Liver (tissue), 3 donors: ENCODE data around the gene CFAP61.

Experiments used
- EGR1 ChIP-seq, 2 donors: IDR thresholded peaks; 2 replicates each; pipeline ENCODE4 v1.6.1; 2016 to 2018; ENCODE audit warnings: antibody characterized with exemption in 2 of 2, low read depth in 2 of 2
- FOXA1 ChIP-seq: IDR thresholded peaks from 2 replicates; pipeline ENCODE4 v1.6.1; 2016; ENCODE audit warnings: antibody characterized with exemption
- GABPA ChIP-seq, 2 donors: IDR thresholded peaks in 1 of 2; conservative IDR thresholded peaks in 1 of 2; 2 replicates each; pipeline ENCODE4 v1.6.1; 2016; ENCODE audit warnings: antibody characterized with exemption in 2 of 2, mild to moderate bottlenecking in 1 of 2, moderate library complexity in 1 of 2
- HNF4G ChIP-seq: IDR thresholded peaks from 2 replicates; pipeline ENCODE4 v1.6.1; 2016; ENCODE audit warnings: antibody characterized with exemption
- NR2F2 ChIP-seq: IDR thresholded peaks from 2 replicates; pipeline ENCODE4 v1.6.1; 2016; ENCODE audit warnings: antibody characterized with exemption
- RAD21 ChIP-seq, 2 donors: IDR thresholded peaks; 2 replicates each; pipeline ENCODE4 v1.6.1; 2016; ENCODE audit warnings: antibody characterized with exemption in 2 of 2, mild to moderate bottlenecking in 2 of 2
- RXRA ChIP-seq, 2 donors: IDR thresholded peaks; 2 replicates each; pipeline ENCODE4 v1.6.1; 2017 to 2018; ENCODE audit warnings: antibody characterized with exemption in 2 of 2, mild to moderate bottlenecking in 1 of 2
- SP1 ChIP-seq: IDR thresholded peaks from 2 replicates; pipeline ENCODE4 v1.6.1; 2018; ENCODE audit warnings: antibody characterized with exemption, mild to moderate bottlenecking
- TAF1 ChIP-seq: conservative IDR thresholded peaks from 2 replicates; pipeline ENCODE4 v1.6.1; 2016; ENCODE audit warnings: antibody characterized with exemption, mild to moderate bottlenecking
- YY1 ChIP-seq: IDR thresholded peaks from 2 replicates; pipeline ENCODE4 v1.6.1; 2016; ENCODE audit warnings: antibody characterized with exemption, mild to moderate bottlenecking
- TF ChIP-seq, protein P1 (sequence below): fragments of 150-350 bp; IDR thresholded peaks from 2 replicates; pipeline ENCODE4 v1.5.1; 2017; ENCODE audit warnings: improper control_type of control experiment, low read depth, low read length; ENCODE audit not compliant: missing input control
- TF ChIP-seq, protein P2 (sequence below): IDR thresholded peaks from 2 replicates; pipeline ENCODE4 v1.6.1; 2016; ENCODE audit warnings: antibody characterized with exemption, mild to moderate bottlenecking
- TF ChIP-seq, protein P3 (sequence below): IDR thresholded peaks from 2 replicates; pipeline ENCODE4 v1.6.1; 2016; ENCODE audit warnings: antibody characterized with exemption
- TF ChIP-seq, protein P4 (sequence below): IDR thresholded peaks from 2 replicates; pipeline ENCODE4 v1.6.1; 2016; ENCODE audit warnings: antibody characterized with exemption
- donor health status: healthy.
- donor health status: healthy.

DNA sequence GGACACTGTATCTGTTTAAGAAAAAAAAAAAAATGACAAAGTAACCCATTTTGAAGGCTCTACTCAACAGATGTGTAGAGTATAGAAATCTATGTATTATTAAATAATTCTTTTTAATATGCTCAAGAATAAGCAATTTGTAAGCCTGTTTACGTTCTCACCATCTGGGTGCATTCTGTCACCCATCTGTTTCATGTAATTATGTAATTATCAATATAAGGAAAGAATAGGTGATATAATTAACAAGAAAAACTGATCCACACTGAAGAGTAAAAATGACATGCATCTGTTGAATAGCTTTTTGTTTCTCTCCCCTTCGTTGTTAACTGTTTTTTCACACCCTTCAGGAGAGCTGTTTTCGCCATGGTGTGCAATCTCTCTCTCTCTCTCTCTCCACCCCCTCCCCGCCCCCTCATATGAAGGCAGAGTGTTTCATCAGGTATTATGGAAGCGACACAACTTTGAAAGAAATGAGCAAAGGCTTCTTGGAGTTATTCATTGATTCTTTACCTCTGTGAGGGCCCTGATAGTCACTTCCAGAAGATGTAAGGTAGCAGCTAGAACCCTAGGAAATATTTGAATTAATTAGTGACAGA is 161.3 kb downstream of the CFAP61 start:
- TF ChIP-seq, protein P1, sequence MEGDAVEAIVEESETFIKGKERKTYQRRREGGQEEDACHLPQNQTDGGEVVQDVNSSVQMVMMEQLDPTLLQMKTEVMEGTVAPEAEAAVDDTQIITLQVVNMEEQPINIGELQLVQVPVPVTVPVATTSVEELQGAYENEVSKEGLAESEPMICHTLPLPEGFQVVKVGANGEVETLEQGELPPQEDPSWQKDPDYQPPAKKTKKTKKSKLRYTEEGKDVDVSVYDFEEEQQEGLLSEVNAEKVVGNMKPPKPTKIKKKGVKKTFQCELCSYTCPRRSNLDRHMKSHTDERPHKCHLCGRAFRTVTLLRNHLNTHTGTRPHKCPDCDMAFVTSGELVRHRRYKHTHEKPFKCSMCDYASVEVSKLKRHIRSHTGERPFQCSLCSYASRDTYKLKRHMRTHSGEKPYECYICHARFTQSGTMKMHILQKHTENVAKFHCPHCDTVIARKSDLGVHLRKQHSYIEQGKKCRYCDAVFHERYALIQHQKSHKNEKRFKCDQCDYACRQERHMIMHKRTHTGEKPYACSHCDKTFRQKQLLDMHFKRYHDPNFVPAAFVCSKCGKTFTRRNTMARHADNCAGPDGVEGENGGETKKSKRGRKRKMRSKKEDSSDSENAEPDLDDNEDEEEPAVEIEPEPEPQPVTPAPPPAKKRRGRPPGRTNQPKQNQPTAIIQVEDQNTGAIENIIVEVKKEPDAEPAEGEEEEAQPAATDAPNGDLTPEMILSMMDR = no peak
- no peak for TF ChIP-seq RAD21 (IDR thresholded peaks at IDR 0.05)
- TF ChIP-seq FOXA1 = no peak
- TF ChIP-seq, protein P2, sequence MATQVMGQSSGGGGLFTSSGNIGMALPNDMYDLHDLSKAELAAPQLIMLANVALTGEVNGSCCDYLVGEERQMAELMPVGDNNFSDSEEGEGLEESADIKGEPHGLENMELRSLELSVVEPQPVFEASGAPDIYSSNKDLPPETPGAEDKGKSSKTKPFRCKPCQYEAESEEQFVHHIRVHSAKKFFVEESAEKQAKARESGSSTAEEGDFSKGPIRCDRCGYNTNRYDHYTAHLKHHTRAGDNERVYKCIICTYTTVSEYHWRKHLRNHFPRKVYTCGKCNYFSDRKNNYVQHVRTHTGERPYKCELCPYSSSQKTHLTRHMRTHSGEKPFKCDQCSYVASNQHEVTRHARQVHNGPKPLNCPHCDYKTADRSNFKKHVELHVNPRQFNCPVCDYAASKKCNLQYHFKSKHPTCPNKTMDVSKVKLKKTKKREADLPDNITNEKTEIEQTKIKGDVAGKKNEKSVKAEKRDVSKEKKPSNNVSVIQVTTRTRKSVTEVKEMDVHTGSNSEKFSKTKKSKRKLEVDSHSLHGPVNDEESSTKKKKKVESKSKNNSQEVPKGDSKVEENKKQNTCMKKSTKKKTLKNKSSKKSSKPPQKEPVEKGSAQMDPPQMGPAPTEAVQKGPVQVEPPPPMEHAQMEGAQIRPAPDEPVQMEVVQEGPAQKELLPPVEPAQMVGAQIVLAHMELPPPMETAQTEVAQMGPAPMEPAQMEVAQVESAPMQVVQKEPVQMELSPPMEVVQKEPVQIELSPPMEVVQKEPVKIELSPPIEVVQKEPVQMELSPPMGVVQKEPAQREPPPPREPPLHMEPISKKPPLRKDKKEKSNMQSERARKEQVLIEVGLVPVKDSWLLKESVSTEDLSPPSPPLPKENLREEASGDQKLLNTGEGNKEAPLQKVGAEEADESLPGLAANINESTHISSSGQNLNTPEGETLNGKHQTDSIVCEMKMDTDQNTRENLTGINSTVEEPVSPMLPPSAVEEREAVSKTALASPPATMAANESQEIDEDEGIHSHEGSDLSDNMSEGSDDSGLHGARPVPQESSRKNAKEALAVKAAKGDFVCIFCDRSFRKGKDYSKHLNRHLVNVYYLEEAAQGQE = no peak
- TF ChIP-seq, protein P3, sequence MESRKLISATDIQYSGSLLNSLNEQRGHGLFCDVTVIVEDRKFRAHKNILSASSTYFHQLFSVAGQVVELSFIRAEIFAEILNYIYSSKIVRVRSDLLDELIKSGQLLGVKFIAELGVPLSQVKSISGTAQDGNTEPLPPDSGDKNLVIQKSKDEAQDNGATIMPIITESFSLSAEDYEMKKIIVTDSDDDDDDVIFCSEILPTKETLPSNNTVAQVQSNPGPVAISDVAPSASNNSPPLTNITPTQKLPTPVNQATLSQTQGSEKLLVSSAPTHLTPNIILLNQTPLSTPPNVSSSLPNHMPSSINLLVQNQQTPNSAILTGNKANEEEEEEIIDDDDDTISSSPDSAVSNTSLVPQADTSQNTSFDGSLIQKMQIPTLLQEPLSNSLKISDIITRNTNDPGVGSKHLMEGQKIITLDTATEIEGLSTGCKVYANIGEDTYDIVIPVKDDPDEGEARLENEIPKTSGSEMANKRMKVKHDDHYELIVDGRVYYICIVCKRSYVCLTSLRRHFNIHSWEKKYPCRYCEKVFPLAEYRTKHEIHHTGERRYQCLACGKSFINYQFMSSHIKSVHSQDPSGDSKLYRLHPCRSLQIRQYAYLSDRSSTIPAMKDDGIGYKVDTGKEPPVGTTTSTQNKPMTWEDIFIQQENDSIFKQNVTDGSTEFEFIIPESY = no peak
- no peak for TF ChIP-seq YY1
- no peak for TF ChIP-seq RXRA (IDR thresholded peaks at IDR 0.05)
- no peak for TF ChIP-seq TAF1
- TF ChIP-seq, protein P4, sequence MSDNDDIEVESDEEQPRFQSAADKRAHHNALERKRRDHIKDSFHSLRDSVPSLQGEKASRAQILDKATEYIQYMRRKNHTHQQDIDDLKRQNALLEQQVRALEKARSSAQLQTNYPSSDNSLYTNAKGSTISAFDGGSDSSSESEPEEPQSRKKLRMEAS = no peak
- no peak for TF ChIP-seq EGR1 (IDR thresholded peaks at IDR 0.05; ENCODE audit: low read depth in 2 of 2)
- no peak for TF ChIP-seq SP1
- no peak for TF ChIP-seq GABPA (IDR thresholded peaks at IDR 0.05 in 1 of 2, conservative IDR thresholded peaks at IDR 0.05 in 1 of 2)
- no peak for TF ChIP-seq NR2F2
- no peak for TF ChIP-seq HNF4G
